Left ventricle myocardium superior (tissue), 1 donor: ENCODE measurements around the gene PRSS3. TPM values are rescaled to one million over a fixed set of nuclear protein-coding genes. Genes with fewer than 3 reads are reported as not detected.
"Not testable (repeated sequence)": the region's sequence is repeated elsewhere in the genome, so short reads cannot be mapped to it uniquely, and the experiment has no call there.

Experiments used
- ATAC-seq: fragments of 200-7000 bp; cut with Tn5 transposase; one replicate; pipeline ENCODE4 v1.9.1; 2020; ENCODE audit warnings: mild to moderate bottlenecking, moderate library complexity
- DNase-seq: peaks from one replicate; pipeline ENCODE4 v3.0.0-alpha.2; 2020
- intact Hi-C: fragments of 100-400 bp; cut with micrococcal nuclease; formaldehyde crosslinking; loops from one replicate; pipeline ENCODE4 v1.11.0; 2022
- total RNA-seq: library from RNA; stranded (reverse); fragmentation: NEBNext Ultra II Directional; extraction: Animal tissue kit (Norgen Biotek cat#: 25700); gene quantifications from one replicate; pipeline ENCODE4 v1.2.1, GENCODE V29; 2021
- donor health status: DM: no; HTN: yes; CAD: no; lungs with severe emphysema.

The PRSS3 gene
- total RNA-seq, 1 donor from 2014 or later: not detected

GRCh38 chr9:33813712-33814641 lies 18.6 kb downstream of the PRSS3 start:
- ATAC-seq (no peak), DNase-seq (no peak)
- intact Hi-C loops: no loop called here

GRCh38 chr9:33815781-33816180 lies 20.4 kb downstream of the PRSS3 start:
- intact Hi-C loops: no loop called here
- no peak for ATAC-seq
- DNase-seq: no peak

GRCh38 chr9:33816327-33817252 lies 21.2 kb downstream of the PRSS3 start, which contains the start of gene UBE2R2:
Gene UBE2R2, plus strand, starts transcription at chr9:33817160. Its CDS starts 598 bp downstream, at chr9:33817758.
- peak; percentile 89 for ATAC-seq
- intact Hi-C loops: no loop called here
- DNase-seq: peak; percentile 95

GRCh38 chr9:33817327-33818166 lies 22.2 kb downstream of the PRSS3 start:
- ATAC-seq (peak; percentile 47), DNase-seq (peak; percentile 68)
- intact Hi-C loops: no loop called here

- DNase-seq (peak; percentile 73), ATAC-seq (peak; percentile 19)
- intact Hi-C loops: no loop called here
These were observed 22.9 kb downstream of the PRSS3 start for GRCh38 chr9:33818167-33818846.

GRCh38 chr9:33818847-33819500 lies 23.6 kb downstream of the PRSS3 start:
- intact Hi-C loops: no loop called here
- DNase-seq: no peak
- no peak for ATAC-seq

GRCh38 chr9:33820231-33820745 lies 24.9 kb downstream of the PRSS3 start:
- intact Hi-C loops: no loop called here
- ATAC-seq: no peak
- DNase-seq: no peak

GRCh38 chr9:33823801-33824200 lies 28.4 kb downstream of the PRSS3 start:
- DNase-seq (no peak), ATAC-seq (no peak)
- intact Hi-C loops: no loop called here

GRCh38 chr9:33827285-33827684 lies 31.9 kb downstream of the PRSS3 start:
- ATAC-seq, DNase-seq, intact Hi-C loops: not testable (repeated sequence)

GRCh38 chr9:33829641-33830230 lies 34.4 kb downstream of the PRSS3 start:
- DNase-seq, intact Hi-C loops, ATAC-seq: not testable (repeated sequence)

GRCh38 chr9:33835625-33836260 lies 40.4 kb downstream of the PRSS3 start:
- no peak for ATAC-seq
- DNase-seq: no peak
- intact Hi-C loops: no loop called here

GRCh38 chr9:33836261-33836660 lies 40.9 kb downstream of the PRSS3 start:
- peak; percentile 72 for ATAC-seq
- DNase-seq, intact Hi-C loops: not testable (repeated sequence)

- intact Hi-C loops: no loop called here
- peak; percentile 14 for ATAC-seq
These were observed 41.8 kb downstream of the PRSS3 start for GRCh38 chr9:33837138-33837537.

GRCh38 chr9:33840381-33840780 lies 45.0 kb downstream of the PRSS3 start:
- no peak for DNase-seq
- intact Hi-C loops: no loop called here
- no peak for ATAC-seq

More at GRCh38 chr9:33837138-33837537, 41.8 kb downstream of the PRSS3 start:
- no peak for DNase-seq

GRCh38 chr9:33843312-33843961 lies 48.1 kb downstream of the PRSS3 start:
- ATAC-seq: peak; percentile 12
- intact Hi-C loops: no loop called here

GRCh38 chr9:33846231-33846630 lies 50.9 kb downstream of the PRSS3 start:
- ATAC-seq (no peak), DNase-seq (no peak)
- intact Hi-C loops: no loop called here

More at GRCh38 chr9:33843312-33843961, 48.1 kb downstream of the PRSS3 start:
- DNase-seq: no peak
